PFSK-1 (cell line): ENCODE data around the gene DCUN1D2.

Experiments used
- FOXP2 ChIP-seq: optimal IDR thresholded peaks from 2 replicates; pipeline ENCODE3; 2011; ENCODE audit warnings: borderline replicate concordance, control low read depth, inconsistent platforms; ENCODE audit not compliant: insufficient read depth; ENCODE audit errors: extremely low read length, extremely low read depth
- POLR2AphosphoS5 ChIP-seq: IDR thresholded peaks from 2 replicates; pipeline ENCODE4 v1.6.1; 2012; ENCODE audit warnings: low read depth, mild to moderate bottlenecking, control low read depth, low read length, moderate library complexity
- TAF1 ChIP-seq: IDR thresholded peaks from 2 replicates; pipeline ENCODE4 v1.6.1; 2012; ENCODE audit warnings: low read length, control low read depth, borderline replicate concordance; ENCODE audit not compliant: insufficient read depth
- TF ChIP-seq, protein P1 (sequence below), 2 experiments: IDR thresholded peaks; 2 replicates each; pipeline versions ENCODE4 v1.6.1 to v1.8.0; 2011 to 2012; ENCODE audit warnings: low read depth in 2 of 2, low read length in 2 of 2, control low read depth in 1 of 2, inconsistent platforms in 1 of 2, mild to moderate bottlenecking in 1 of 2, moderate library complexity in 1 of 2; ENCODE audit not compliant: insufficient read depth in 1 of 2

DNA sequence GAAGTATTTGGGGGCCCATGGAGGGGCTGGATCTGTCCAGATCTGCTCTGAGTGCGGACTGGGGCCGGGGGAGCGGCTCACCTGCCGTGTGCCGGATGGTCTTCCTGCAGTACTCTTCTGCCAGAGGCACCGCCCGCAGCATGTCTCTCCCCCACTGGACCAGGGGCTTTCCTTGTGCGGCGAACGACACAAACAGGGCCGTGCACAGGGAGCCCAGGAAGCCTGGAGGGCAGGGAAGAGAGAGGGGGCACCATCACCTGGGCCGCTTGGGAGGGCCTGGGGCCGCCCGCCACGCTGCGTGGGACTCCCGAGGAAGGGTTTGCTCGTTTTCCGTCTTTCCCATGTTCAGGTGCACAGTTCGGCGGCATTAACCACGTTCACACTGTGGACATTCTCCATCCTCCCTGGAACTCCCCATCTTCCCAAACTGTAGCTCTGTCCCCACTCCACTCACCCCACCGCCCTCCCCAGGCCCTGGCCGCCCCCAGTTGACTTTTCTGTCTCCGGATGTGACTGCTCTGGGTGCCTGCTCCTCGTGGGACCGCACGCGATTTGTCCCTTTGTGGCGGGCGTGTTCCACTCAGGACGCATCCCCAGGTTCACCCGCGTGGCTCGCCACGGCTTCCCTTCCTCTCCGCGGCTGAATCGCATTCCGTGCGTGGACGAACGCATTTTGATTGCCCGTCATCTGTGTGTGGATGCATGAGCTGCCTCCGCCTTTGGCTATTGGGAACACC, 61.5 kb downstream of the DCUN1D2 start:
- TF ChIP-seq, protein P1, sequence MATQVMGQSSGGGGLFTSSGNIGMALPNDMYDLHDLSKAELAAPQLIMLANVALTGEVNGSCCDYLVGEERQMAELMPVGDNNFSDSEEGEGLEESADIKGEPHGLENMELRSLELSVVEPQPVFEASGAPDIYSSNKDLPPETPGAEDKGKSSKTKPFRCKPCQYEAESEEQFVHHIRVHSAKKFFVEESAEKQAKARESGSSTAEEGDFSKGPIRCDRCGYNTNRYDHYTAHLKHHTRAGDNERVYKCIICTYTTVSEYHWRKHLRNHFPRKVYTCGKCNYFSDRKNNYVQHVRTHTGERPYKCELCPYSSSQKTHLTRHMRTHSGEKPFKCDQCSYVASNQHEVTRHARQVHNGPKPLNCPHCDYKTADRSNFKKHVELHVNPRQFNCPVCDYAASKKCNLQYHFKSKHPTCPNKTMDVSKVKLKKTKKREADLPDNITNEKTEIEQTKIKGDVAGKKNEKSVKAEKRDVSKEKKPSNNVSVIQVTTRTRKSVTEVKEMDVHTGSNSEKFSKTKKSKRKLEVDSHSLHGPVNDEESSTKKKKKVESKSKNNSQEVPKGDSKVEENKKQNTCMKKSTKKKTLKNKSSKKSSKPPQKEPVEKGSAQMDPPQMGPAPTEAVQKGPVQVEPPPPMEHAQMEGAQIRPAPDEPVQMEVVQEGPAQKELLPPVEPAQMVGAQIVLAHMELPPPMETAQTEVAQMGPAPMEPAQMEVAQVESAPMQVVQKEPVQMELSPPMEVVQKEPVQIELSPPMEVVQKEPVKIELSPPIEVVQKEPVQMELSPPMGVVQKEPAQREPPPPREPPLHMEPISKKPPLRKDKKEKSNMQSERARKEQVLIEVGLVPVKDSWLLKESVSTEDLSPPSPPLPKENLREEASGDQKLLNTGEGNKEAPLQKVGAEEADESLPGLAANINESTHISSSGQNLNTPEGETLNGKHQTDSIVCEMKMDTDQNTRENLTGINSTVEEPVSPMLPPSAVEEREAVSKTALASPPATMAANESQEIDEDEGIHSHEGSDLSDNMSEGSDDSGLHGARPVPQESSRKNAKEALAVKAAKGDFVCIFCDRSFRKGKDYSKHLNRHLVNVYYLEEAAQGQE (IDR thresholded peaks at IDR 0.05; ENCODE audit: insufficient read depth in 1 of 2, low read depth in 2 of 2, low read length in 2 of 2): no peak
- no peak for TF ChIP-seq TAF1
- TF ChIP-seq POLR2AphosphoS5: no peak
- TF ChIP-seq FOXP2: no peak
